GM12875 (cell line): ENCODE measurements around the gene HLA-DOA.

ENCODE experiments used
- H3K4me3 ChIP-seq: one replicate; pipeline ENCODE4 v1.5.1; 2011; ENCODE audit warnings: low read depth, low read length, control low read depth
- CTCF ChIP-seq: IDR thresholded peaks from 2 replicates; pipeline ENCODE4 v1.5.1; 2011; ENCODE audit warnings: low read depth, mild to moderate bottlenecking, control low read depth, inconsistent platforms, low read length, moderate library complexity, borderline replicate concordance; ENCODE audit not compliant: insufficient read depth

Gene HLA-DOA

GRCh38 chr6:32964776-32965175, 44.6 kb downstream of the HLA-DOA start:
- TF ChIP-seq CTCF, result no peak
- no peak overlapping the region for H3K4me3 ChIP-seq

- TF ChIP-seq CTCF, result no peak
- no peak overlapping the region for H3K4me3 ChIP-seq
Measured at GRCh38 chr6:32963866-32964265, 45.5 kb downstream of the HLA-DOA start.

- no peak for TF ChIP-seq CTCF
- no peak overlapping the region for H3K4me3 ChIP-seq
Measured at GRCh38 chr6:32962213-32962826, 47.1 kb downstream of the HLA-DOA start.

GRCh38 chr6:32960563-32960962, 48.8 kb downstream of the HLA-DOA start:
- H3K4me3 ChIP-seq, result no peak overlapping the region
- TF ChIP-seq CTCF, result no peak

- TF ChIP-seq CTCF, result no peak
- H3K4me3 ChIP-seq, result no peak overlapping the region
Measured at GRCh38 chr6:32956176-32956575, 53.2 kb downstream of the HLA-DOA start.

- no peak overlapping the region for H3K4me3 ChIP-seq
- peak; percentile 61; the same call in 1 of the 2 replicates for TF ChIP-seq CTCF
Measured at GRCh38 chr6:32954986-32955802, 54.2 kb downstream of the HLA-DOA start.

GRCh38 chr6:32954267-32954666, 55.1 kb downstream of the HLA-DOA start:
- no peak overlapping the region for H3K4me3 ChIP-seq
- TF ChIP-seq CTCF, result no peak
